Hepatocyte (in vitro differentiated cells): ENCODE data around the gene ADGRD2.

Experiments
- CTCF ChIP-seq: fragments of 200-600 bp; sonication (generic); IDR thresholded peaks from 2 replicates; pipeline ENCODE4 v1.5.1; 2016; ENCODE audit warnings: antibody characterized with exemption, mild to moderate bottlenecking; ENCODE audit not compliant: poor library complexity
- EZH2 ChIP-seq: fragments of 200-600 bp; sonication (generic); IDR thresholded peaks from 2 replicates; pipeline ENCODE4 v1.6.1; 2016; ENCODE audit warnings: antibody characterized with exemption, mild to moderate bottlenecking, borderline replicate concordance
- EZH2phosphoT487 ChIP-seq: fragments of 200-600 bp; sonication (generic); IDR thresholded peaks from one replicate; pipeline ENCODE4 v1.6.1; 2018; ENCODE audit warnings: antibody characterized with exemption, mild to moderate bottlenecking, low read depth, moderate library complexity; ENCODE audit not compliant: unreplicated experiment, severe bottlenecking

- TF ChIP-seq CTCF (no peak), EZH2 (no peak), EZH2phosphoT487 (no peak)
These were observed 70.9 kb downstream of the ADGRD2 start for GRCh38 chr9:124521142-124521541.
